ENCODE results near the gene ASPSCR1. TPM values are rescaled to one million over a fixed set of nuclear protein-coding genes. Genes with fewer than 3 reads are reported as not detected.
A peak's percentile ranks its signal among the peaks of the same experiment; 100 is the strongest.

Gene ASPSCR1
- total RNA-seq, 1 experiment from 2014 or later: 59.2 TPM

DNA sequence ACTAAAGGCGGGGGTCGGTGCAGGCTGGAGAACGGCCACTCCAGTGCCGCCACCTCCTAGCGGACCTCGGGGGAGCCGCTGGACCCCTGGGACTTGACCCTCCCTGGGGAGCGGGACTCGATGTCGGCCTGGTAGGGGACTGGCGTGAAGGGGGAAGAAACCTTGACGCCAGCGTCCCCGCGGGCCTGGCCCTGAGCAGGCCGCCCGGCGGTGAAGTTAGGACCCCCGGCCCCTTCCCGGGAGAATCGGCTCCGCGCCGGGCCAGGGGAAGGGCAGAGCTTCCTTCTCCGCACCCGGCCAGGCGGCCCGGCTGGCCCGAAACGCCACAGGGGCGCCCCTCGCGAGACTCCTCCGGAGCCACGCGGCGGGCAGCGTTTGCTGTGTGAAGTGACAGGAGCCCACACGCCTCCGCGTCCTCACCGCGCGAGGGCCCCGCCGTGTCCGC lies 87.8 kb downstream of the ASPSCR1 start:
- no peaks in the 10 kb centered on the region for H3K9me3 ChIP-seq
- peaks cover 21% of the 10 kb centered on the region for H3K36me3 Mint-ChIP-seq (ENCODE audit: insufficient read depth, unreplicated experiment)
- CTCF ChIA-PET: interaction anchor here (0.9 kb wide), 1 partner anchor 35 kb away, joined by 3 read pairs; no protein-coding TSS in a partner anchor
- peak overlapping the region; percentile 74 for H3K4me3 Mint-ChIP-seq (ENCODE audit: unreplicated experiment)
- peak overlapping the region; percentile 59 for H3K4me3 ChIP-seq (ENCODE audit: low read depth, low read length)
- intact Hi-C loops (cut with micrococcal nuclease; ENCODE audit: unreplicated experiment): no loop called here
- no peaks in the 10 kb centered on the region for H3K27me3 ChIP-seq (replicated peaks; ENCODE audit: control insufficient read depth, insufficient read depth, low read length)
- H3K27me3 Mint-ChIP-seq (ENCODE audit: insufficient read depth, unreplicated experiment): no peaks in the 10 kb centered on the region
- no peak for DNase-seq
- H3K27ac Mint-ChIP-seq (ENCODE audit: unreplicated experiment): no peak overlapping the region
- H3K4me1 ChIP-seq: peaks cover 12% of the 10 kb centered on the region
- H3K9me3 Mint-ChIP-seq (ENCODE audit: unreplicated experiment): no peaks in the 10 kb centered on the region
- no TSS peak for BruUV-seq (replicated peaks)
- TF ChIP-seq, protein P1, sequence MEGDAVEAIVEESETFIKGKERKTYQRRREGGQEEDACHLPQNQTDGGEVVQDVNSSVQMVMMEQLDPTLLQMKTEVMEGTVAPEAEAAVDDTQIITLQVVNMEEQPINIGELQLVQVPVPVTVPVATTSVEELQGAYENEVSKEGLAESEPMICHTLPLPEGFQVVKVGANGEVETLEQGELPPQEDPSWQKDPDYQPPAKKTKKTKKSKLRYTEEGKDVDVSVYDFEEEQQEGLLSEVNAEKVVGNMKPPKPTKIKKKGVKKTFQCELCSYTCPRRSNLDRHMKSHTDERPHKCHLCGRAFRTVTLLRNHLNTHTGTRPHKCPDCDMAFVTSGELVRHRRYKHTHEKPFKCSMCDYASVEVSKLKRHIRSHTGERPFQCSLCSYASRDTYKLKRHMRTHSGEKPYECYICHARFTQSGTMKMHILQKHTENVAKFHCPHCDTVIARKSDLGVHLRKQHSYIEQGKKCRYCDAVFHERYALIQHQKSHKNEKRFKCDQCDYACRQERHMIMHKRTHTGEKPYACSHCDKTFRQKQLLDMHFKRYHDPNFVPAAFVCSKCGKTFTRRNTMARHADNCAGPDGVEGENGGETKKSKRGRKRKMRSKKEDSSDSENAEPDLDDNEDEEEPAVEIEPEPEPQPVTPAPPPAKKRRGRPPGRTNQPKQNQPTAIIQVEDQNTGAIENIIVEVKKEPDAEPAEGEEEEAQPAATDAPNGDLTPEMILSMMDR (IDR thresholded peaks at IDR 0.05; ENCODE audit: insufficient read depth in 1 of 2, low read depth in 1 of 2, low read length in 1 of 2, severe bottlenecking in 1 of 2, unreplicated experiment in 1 of 2): no peak
- POLR2A ChIA-PET: interaction anchor here (0.8 kb wide), 1 partner anchor 35 kb away, joined by 3 read pairs; no protein-coding TSS in a partner anchor
- H3K36me3 ChIP-seq (ENCODE audit: control insufficient read depth, insufficient read depth, low read length): peaks cover 3% of the 10 kb centered on the region; the same call in 1 of the 2 replicates
- no peaks in the 10 kb centered on the region for H3K4me1 Mint-ChIP-seq (ENCODE audit: low read depth, unreplicated experiment)

DNA sequence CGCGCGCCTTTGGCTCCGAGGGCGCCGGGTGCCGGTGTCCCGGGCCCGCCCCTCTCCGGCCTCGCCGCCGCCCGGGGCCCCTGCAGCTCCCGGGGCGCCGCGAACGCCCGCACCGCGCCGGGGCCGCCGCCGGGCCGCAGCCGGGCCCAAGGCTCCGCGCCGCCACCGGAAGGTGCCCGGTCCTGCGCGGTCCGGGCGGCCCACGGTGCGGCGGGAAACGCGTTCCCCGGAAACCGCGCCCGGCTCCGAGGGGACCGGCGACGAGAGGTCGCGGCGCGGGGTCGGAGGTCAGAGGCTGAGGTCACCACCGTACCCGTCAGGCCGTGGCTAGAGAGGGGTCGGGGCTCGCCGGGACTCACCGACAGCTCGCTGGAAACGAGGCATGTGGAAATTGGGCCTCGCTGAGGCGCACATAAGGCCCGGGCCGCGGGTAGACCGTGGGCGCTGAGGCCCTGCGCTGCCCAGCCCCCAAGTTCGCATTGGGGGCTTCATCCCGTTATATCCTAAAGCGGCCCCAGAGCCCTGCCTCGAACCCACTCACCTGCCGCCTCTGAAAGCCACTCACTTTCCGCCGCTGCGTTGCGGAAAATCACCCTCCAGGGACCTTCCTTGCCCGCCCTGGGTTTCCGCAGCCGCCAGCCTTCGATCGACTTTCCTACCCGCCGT lies 88.3 kb downstream of the ASPSCR1 start, which contains the start of gene DUS1L:
Gene DUS1L (minus strand): TSS at position 167 of the 666 bp plus-strand sequence. CDS start 745 bp downstream, outside the sequence.
- Mint-ChIP-seq H3K27me3 (ENCODE audit: insufficient read depth, unreplicated experiment) (no peaks in the 10 kb centered on the region), H3K4me1 (ENCODE audit: low read depth, unreplicated experiment) (no peaks in the 10 kb centered on the region), H3K4me3 (ENCODE audit: unreplicated experiment) (peak within 1 kb of the TSS; percentile 74), H3K9me3 (ENCODE audit: unreplicated experiment) (no peaks in the 10 kb centered on the region), H3K36me3 (ENCODE audit: insufficient read depth, unreplicated experiment) (peaks cover 15% of the 10 kb centered on the region), H3K27ac (ENCODE audit: unreplicated experiment) (peak within 1 kb of the TSS; percentile 78)
- peaks cover 12% of the 10 kb centered on the region for H3K4me1 ChIP-seq
- no TSS peak for BruUV-seq (replicated peaks)
- H3K9me3 ChIP-seq: no peaks in the 10 kb centered on the region
- CTCF ChIA-PET: no interaction called here
- intact Hi-C loops (cut with micrococcal nuclease; ENCODE audit: unreplicated experiment): no loop called here
- TF ChIP-seq, protein P1 (IDR thresholded peaks at IDR 0.05; ENCODE audit: insufficient read depth in 1 of 2, low read depth in 1 of 2, low read length in 1 of 2, severe bottlenecking in 1 of 2, unreplicated experiment in 1 of 2): no peak
- H3K27me3 ChIP-seq (replicated peaks; ENCODE audit: control insufficient read depth, insufficient read depth, low read length): no peaks in the 10 kb centered on the region
- peak within 1 kb of the TSS; percentile 59 for H3K4me3 ChIP-seq (ENCODE audit: low read depth, low read length)
- H3K36me3 ChIP-seq (ENCODE audit: control insufficient read depth, insufficient read depth, low read length): peaks cover 3% of the 10 kb centered on the region; the same call in 1 of the 2 replicates
- peak in 1 of 2 experiments; percentile 84 for DNase-seq
- POLR2A ChIA-PET: interaction anchor here (0.8 kb wide), 1 partner anchor 35 kb away, joined by 3 read pairs; no protein-coding TSS in a partner anchor

Other genes starting within 250 kb of the ASPSCR1 start
- 0.91 and 1.0 TPM in 2 replicates for gene GCGR, start 173.5 kb upstream of the ASPSCR1 start, total RNA-seq (2022)
- 59.7 and 60.0 TPM in 2 replicates for gene MCRIP1, start 144.3 kb upstream of the ASPSCR1 start, total RNA-seq (2022)
- gene PPP1R27, start 142.6 kb upstream of the ASPSCR1 start, total RNA-seq (2022): 0.93 TPM in 1 of 2 replicates, not detected in the other
- 895 and 958 TPM in 2 replicates for gene P4HB, start 117.1 kb upstream of the ASPSCR1 start, total RNA-seq (2022)
- 253 and 292 TPM in 2 replicates for gene ARHGDIA, start 106.3 kb upstream of the ASPSCR1 start, total RNA-seq (2022)
- 248 and 252 TPM in 2 replicates for gene ALYREF, start 86.0 kb upstream of the ASPSCR1 start, total RNA-seq (2022)
- 133 and 140 TPM in 2 replicates for gene ANAPC11, start 85.9 kb upstream of the ASPSCR1 start, total RNA-seq (2022)
- gene NPB, start 75.4 kb upstream of the ASPSCR1 start, total RNA-seq (2022): 0.37 and 0.68 TPM in 2 replicates
- gene PCYT2, start 66.2 kb upstream of the ASPSCR1 start, total RNA-seq (2022): 125 and 151 TPM in 2 replicates
- gene SIRT7, start 59.5 kb upstream of the ASPSCR1 start, total RNA-seq (2022): 55.6 and 57.4 TPM in 2 replicates
- gene MAFG, start 49.9 kb upstream of the ASPSCR1 start, total RNA-seq (2022): 28.9 and 29.1 TPM in 2 replicates
- gene PYCR1, start 40.3 kb upstream of the ASPSCR1 start, total RNA-seq (2022): 200 and 203 TPM in 2 replicates
- gene MYADML2, start 30.4 kb upstream of the ASPSCR1 start, total RNA-seq (2022): not detected in 2 replicates
- 11.1 and 13.0 TPM in 2 replicates for gene NOTUM, start 16.4 kb upstream of the ASPSCR1 start, total RNA-seq (2022)
- 85.3 and 94.9 TPM in 2 replicates for gene CENPX, start 45.2 kb downstream of the ASPSCR1 start, total RNA-seq (2022)
- 33.2 and 38.2 TPM in 2 replicates for gene LRRC45, start 45.7 kb downstream of the ASPSCR1 start, total RNA-seq (2022)
- 94.5 and 96.7 TPM in 2 replicates for gene RAC3, start 54.0 kb downstream of the ASPSCR1 start, total RNA-seq (2022)
- 197 and 208 TPM in 2 replicates for gene DCXR, start 60.1 kb downstream of the ASPSCR1 start, total RNA-seq (2022)
- 33.0 and 35.5 TPM in 2 replicates for gene RFNG, start 74.2 kb downstream of the ASPSCR1 start, total RNA-seq (2022)
- gene GPS1, start 74.3 kb downstream of the ASPSCR1 start, total RNA-seq (2022): 185 and 195 TPM in 2 replicates
- 129 TPM in 2 replicates for gene DUS1L, start 88.2 kb downstream of the ASPSCR1 start, total RNA-seq (2022)
- 330 and 359 TPM in 2 replicates for gene FASN, start 120.6 kb downstream of the ASPSCR1 start, total RNA-seq (2022)
- 31.0 and 32.2 TPM in 2 replicates for gene CCDC57, start 235.2 kb downstream of the ASPSCR1 start, total RNA-seq (2022)